IMR-90 (cell line): ENCODE results near the gene BRSK1. TPM values are rescaled to one million over a fixed set of nuclear protein-coding genes. Genes with fewer than 3 reads are reported as not detected.

Experiments used
- ATAC-seq: fragments of 200-7000 bp; cut with Tn5 transposase; 2 replicates; pipeline ENCODE4 v1.9.1; 2020; ENCODE audit warnings: low read depth, mild to moderate bottlenecking, moderate library complexity
- BruUV-seq: library from RNA; stranded (reverse); fragments of 400-500 nt; replicated peaks from 2 replicates; lab custom pipeline; 2021; lab: Mats Ljungman, UMichigan
- CTCF ChIA-PET: fragments of 300-600 bp; formaldehyde crosslinking; extraction: SDS; loops from one replicate; lab custom pipeline; 2021; ENCODE audit warnings: antibody characterized with exemption; lab: Yijun Ruan, JAX
- POLR2A ChIA-PET: fragments of 300-600 bp; sonication (Branson Sonifier 250); formaldehyde crosslinking; loops from one replicate; lab custom pipeline; 2022; ENCODE audit warnings: antibody characterized with exemption; ENCODE audit not compliant: unreplicated experiment; lab: Charles Lee
- DNase-seq: peaks from one replicate; pipeline ENCODE4 v3.0.0; 2013
- H2AFZ ChIP-seq: replicated peaks from 2 replicates; pipeline ENCODE3; 2013; ENCODE audit warnings: low read length, mild to moderate bottlenecking; ENCODE audit not compliant: poor library complexity
- H2AK5ac ChIP-seq: 2 replicates; pipeline ENCODE4 v1.6.1; 2013; ENCODE audit warnings: low read depth, low read length, inconsistent platforms
- H2AK9ac ChIP-seq: replicated peaks from 2 replicates; pipeline ENCODE3; 2013; ENCODE audit warnings: mild to moderate bottlenecking, low read depth, low read length, moderate library complexity; ENCODE audit not compliant: poor library complexity
- H2BK120ac ChIP-seq: 2 replicates; pipeline ENCODE4 v1.6.1; 2013; ENCODE audit warnings: low read depth, low read length, inconsistent platforms
- H2BK15ac ChIP-seq: 3 replicates; pipeline ENCODE4 v1.6.1; 2013; ENCODE audit warnings: low read depth, low read length, inconsistent platforms
- H2BK20ac ChIP-seq: 2 replicates; pipeline ENCODE4 v1.6.1; 2013; ENCODE audit warnings: low read depth, mild to moderate bottlenecking, inconsistent platforms, low read length, moderate library complexity
- H2BK5ac ChIP-seq: 2 replicates; pipeline ENCODE4 v1.6.1; 2013; ENCODE audit warnings: mild to moderate bottlenecking, low read depth, low read length, inconsistent platforms; ENCODE audit not compliant: poor library complexity, severe bottlenecking
- H3K14ac ChIP-seq: replicated peaks from 2 replicates; pipeline ENCODE4 v1.6.1; 2013; ENCODE audit warnings: low read depth, low read length, inconsistent platforms
- H3K18ac ChIP-seq: 2 replicates; pipeline ENCODE4 v1.6.1; 2013; ENCODE audit warnings: low read depth, low read length, control low read depth
- H3K23ac ChIP-seq: 2 replicates; pipeline ENCODE4 v1.6.1; 2013; ENCODE audit warnings: low read depth, low read length, inconsistent platforms
- H3K27ac ChIP-seq: 2 replicates; pipeline ENCODE4 v1.5.1; 2013; ENCODE audit warnings: mild to moderate bottlenecking, control low read depth, low read length; ENCODE audit not compliant: insufficient read depth
- H3K27me3 ChIP-seq: 2 replicates; pipeline ENCODE4 v1.6.1; 2013; ENCODE audit warnings: low read length; ENCODE audit not compliant: control insufficient read depth, insufficient read depth
- H3K36me3 ChIP-seq: 2 replicates; pipeline ENCODE4 v1.6.1; 2013; ENCODE audit warnings: low read length, mixed read lengths; ENCODE audit not compliant: control insufficient read depth, insufficient read depth
- H3K4ac ChIP-seq: 2 replicates; pipeline ENCODE4 v1.6.1; 2013; ENCODE audit warnings: low read depth, low read length, inconsistent platforms
- H3K4me1 ChIP-seq: 2 replicates; pipeline ENCODE4 v1.6.1; 2013; ENCODE audit warnings: low read length, mixed read lengths; ENCODE audit not compliant: control insufficient read depth, insufficient read depth
- H3K4me2 ChIP-seq: 2 replicates; pipeline ENCODE4 v1.6.1; 2013; ENCODE audit warnings: low read depth, mild to moderate bottlenecking, control low read depth, low read length, moderate library complexity
- H3K4me3 ChIP-seq: 2 replicates; pipeline ENCODE4 v1.5.1; 2013; ENCODE audit warnings: low read depth, mild to moderate bottlenecking, control low read depth, low read length, moderate library complexity; ENCODE audit not compliant: insufficient read depth
- H3K56ac ChIP-seq: 2 replicates; pipeline ENCODE4 v1.6.1; 2013; ENCODE audit warnings: low read length, inconsistent platforms; ENCODE audit not compliant: insufficient read depth; ENCODE audit errors: extremely low read depth
- H3K79me1 ChIP-seq, 2 experiments: 2 replicates each; pipeline ENCODE4 v1.6.1; 2013; ENCODE audit warnings: low read length in 2 of 2, inconsistent platforms in 1 of 2, low read depth in 1 of 2
- H3K9ac ChIP-seq: 2 replicates; pipeline ENCODE4 v1.6.1; 2013; ENCODE audit warnings: low read depth, low read length, control low read depth
- H3K9me1 ChIP-seq: 2 replicates; pipeline ENCODE4 v1.6.1; 2013; ENCODE audit warnings: low read length, inconsistent platforms; ENCODE audit not compliant: insufficient read depth
- H3K9me3 ChIP-seq: 2 replicates; pipeline ENCODE4 v1.6.1; 2013; ENCODE audit warnings: low read length; ENCODE audit not compliant: control insufficient read depth, insufficient read depth
- H4K20me1 ChIP-seq: 2 replicates; pipeline ENCODE4 v1.6.1; 2013; ENCODE audit warnings: low read length, inconsistent platforms; ENCODE audit not compliant: insufficient read depth
- H4K5ac ChIP-seq: 2 replicates; pipeline ENCODE4 v1.6.1; 2013; ENCODE audit warnings: mild to moderate bottlenecking, low read depth, low read length, control low read depth
- H4K8ac ChIP-seq, 2 experiments: 2 replicates each; pipeline ENCODE4 v1.6.1; 2013; ENCODE audit warnings: low read depth in 2 of 2, low read length in 2 of 2, control low read depth in 1 of 2, inconsistent platforms in 1 of 2
- H4K91ac ChIP-seq: 2 replicates; pipeline ENCODE4 v1.6.1; 2013; ENCODE audit warnings: low read depth, low read length, inconsistent platforms; ENCODE audit not compliant: insufficient read depth
- BHLHE40 ChIP-seq: fragments of 150-350 bp; IDR thresholded peaks from 2 replicates; pipeline ENCODE4 v1.6.1; 2016; ENCODE audit warnings: mild to moderate bottlenecking, low read depth, low read length
- CEBPB ChIP-seq: IDR thresholded peaks from 2 replicates; pipeline ENCODE4 v1.6.1; 2012; ENCODE audit warnings: low read depth, low read length, improper control_type of control experiment
- CHD1 ChIP-seq: IDR thresholded peaks from 2 replicates; pipeline ENCODE4 v1.6.1; 2012; ENCODE audit warnings: low read depth, low read length, improper control_type of control experiment
- CTCF ChIP-seq: conservative IDR thresholded peaks from 2 replicates; pipeline ENCODE4 v1.5.1; 2012; ENCODE audit warnings: mild to moderate bottlenecking, low read depth, low read length, improper control_type of control experiment
- ELK1 ChIP-seq: fragments of 150-350 bp; IDR thresholded peaks from 2 replicates; pipeline ENCODE4 v1.6.1; 2016; ENCODE audit warnings: low read depth, mild to moderate bottlenecking, low read length, moderate library complexity, borderline replicate concordance
- MAFK ChIP-seq: IDR thresholded peaks from 2 replicates; pipeline ENCODE4 v1.6.1; 2012; ENCODE audit warnings: low read depth, low read length, improper control_type of control experiment
- MAZ ChIP-seq: IDR thresholded peaks from 2 replicates; pipeline ENCODE4 v1.6.1; 2012; ENCODE audit warnings: low read depth, mild to moderate bottlenecking, low read length, improper control_type of control experiment, moderate library complexity, borderline replicate concordance
- MXI1 ChIP-seq: IDR thresholded peaks from 2 replicates; pipeline ENCODE4 v1.6.1; 2012; ENCODE audit warnings: low read depth, mild to moderate bottlenecking, low read length, moderate library complexity, borderline replicate concordance
- NFE2L2 ChIP-seq: fragments of 150-350 bp; IDR thresholded peaks from 2 replicates; pipeline ENCODE4 v1.6.1; 2016; ENCODE audit warnings: low read depth, mild to moderate bottlenecking, low read length
- POLR2A ChIP-seq: IDR thresholded peaks from 2 replicates; pipeline ENCODE4 v1.6.1; 2012; ENCODE audit warnings: mild to moderate bottlenecking, low read depth, low read length
- RFX5 ChIP-seq: IDR thresholded peaks from 2 replicates; pipeline ENCODE4 v1.8.0; 2012; ENCODE audit warnings: low read depth, mild to moderate bottlenecking, low read length, moderate library complexity
- WGBS, 2 experiments: methylation state at CpG; one replicate each; pipeline versions ENCODE4 v1.1.5 to v1.1.7; 2013; ENCODE audit warnings: missing lambda C conversion rate in 2 of 2; ENCODE audit not compliant: insufficient read length in 1 of 2; ENCODE audit errors: extremely low coverage in 2 of 2; 5-methylcytosine and 5-hydroxymethylcytosine counted together
- dilution Hi-C: fragments of 300-500 bp; cut with HindIII; formaldehyde crosslinking; loops from one replicate; pipeline ENCODE4 v1.14.3; 2018; ENCODE audit warnings: low sequenced_read_pairs; ENCODE audit not compliant: unreplicated experiment
- in situ Hi-C: fragments of 300-500 bp; cut with MboI; formaldehyde crosslinking; loops from 3 replicates; pipeline ENCODE4 v1.14.3; 2019; ENCODE audit warnings: low sequenced_read_pairs, inconsistent platforms, mixed read lengths
- intact Hi-C: fragments of 100-400 bp; cut with micrococcal nuclease; formaldehyde crosslinking; loops from 2 replicates; pipeline ENCODE4 v1.10.0; 2022
- polyA plus RNA-seq, 3 experiments: library from polyadenylated mRNA; depleted of rRNA; stranded (reverse); fragments of >200 nt; gene quantifications; 2 replicates each; pipeline ENCODE4 v1.2.3, GENCODE V29; 2012; ENCODE audit warnings: low replicate concordance in 1 of 3
- total RNA-seq: library from RNA; depleted of rRNA; stranded (reverse); fragments of >200 nt; gene quantifications from 2 replicates; pipeline ENCODE4 v1.2.3, GENCODE V29; 2012

Gene BRSK1
- total and polyA plus RNA-seq, 2 of the 4 experiments (the other 2 are of a cell fraction), result 2.5 to 22.3 TPM

GRCh38 chr19:55258828-55259539 lies 24.8 kb upstream of the BRSK1 start, which contains the start of gene PPP6R1 (continued):
- peak; percentile 76 for TF ChIP-seq BHLHE40
- peak; percentile 88 for TF ChIP-seq MXI1
- no peak for TF ChIP-seq NFE2L2

GRCh38 chr19:55259540-55260210 lies 24.1 kb upstream of the BRSK1 start:
- intact Hi-C loops (loop anchor here (1.0 to 2.0 kb wide), 2 partner anchors 43 to 159 kb away; no protein-coding TSS in a partner anchor), in situ Hi-C loops (loop anchor here (5.0 kb wide), 1 partner anchor 37 kb away; no protein-coding TSS in a partner anchor), dilution Hi-C loops (no loop called here)
- peak overlapping the region; percentile 99 for H2AFZ ChIP-seq
- H4K5ac ChIP-seq, result peak overlapping the region; percentile 79
- H3K18ac ChIP-seq, result peak overlapping the region; percentile 75
- 67% methylated on average over 10 of the region's 29 CpGs; no CpG with 5 or more reads in 1 of the 2 experiments for WGBS, 2 experiments
- H2BK120ac ChIP-seq, result peak overlapping the region; percentile 75; the same call in 1 of the 2 replicates
- peaks cover 16% of the 10 kb centered on the region for H3K4me1 ChIP-seq
- ChIA-PET POLR2A (interaction anchor here (0.6 to 1.5 kb wide), 3 partner anchors 21 to 315 kb away, joined by 3 to 9 read pairs (median 5); partner anchors contain the start of gene HSPBP1), CTCF (no interaction called here)
- no peak overlapping the region for H2BK15ac ChIP-seq
- H2AK9ac ChIP-seq, result peak overlapping the region; percentile 21
- H3K9me1 ChIP-seq, result peaks cover 21% of the 10 kb centered on the region
- H4K8ac ChIP-seq, result peak overlapping the region; percentile 78 to 85
- ATAC-seq (no peak), DNase-seq (no peak)
- H3K4ac ChIP-seq, result peak overlapping the region; percentile 92
- H3K4me2 ChIP-seq, result peak overlapping the region; percentile 82
- peak overlapping the region; percentile 85 for H4K91ac ChIP-seq
- peak overlapping the region; percentile 48 for H3K4me3 ChIP-seq
- H3K9me3 ChIP-seq, result no peaks in the 10 kb centered on the region
- no peaks in the 10 kb centered on the region for H3K36me3 ChIP-seq
- H3K14ac ChIP-seq, result peak overlapping the region; percentile 96
- peak overlapping the region; percentile 79 for H3K9ac ChIP-seq
- H3K79me1 ChIP-seq, result peaks cover 0 to 38% of the 10 kb centered on the region in 2 experiments; a peak in 2 of 4 replicates
- peak overlapping the region; percentile 75; the same call in 1 of the 2 replicates for H2BK20ac ChIP-seq
- H3K27me3 ChIP-seq, result no peaks in the 10 kb centered on the region
- BruUV-seq, result no TSS peak
- H2BK5ac ChIP-seq, result peak overlapping the region; percentile 91
- peak overlapping the region; percentile 49 for H3K56ac ChIP-seq
- peaks cover 36% of the 10 kb centered on the region for H4K20me1 ChIP-seq
- H3K27ac ChIP-seq, result peak overlapping the region; percentile 78
- peak overlapping the region; percentile 52 for H2AK5ac ChIP-seq
- peak overlapping the region; percentile 79 for H3K23ac ChIP-seq
- TF ChIP-seq MAZ, result no peak
- TF ChIP-seq ELK1, result no peak
- TF ChIP-seq MXI1, result no peak
- TF ChIP-seq MAFK, result no peak
- TF ChIP-seq CEBPB, result no peak
- TF ChIP-seq NFE2L2, result no peak
- TF ChIP-seq RFX5, result no peak
- TF ChIP-seq CTCF, result no peak
- no peak for TF ChIP-seq BHLHE40
- TF ChIP-seq POLR2A, result no peak
- no peak for TF ChIP-seq CHD1
